Gastroesophageal sphincter (tissue), 4 donors: ENCODE data around the gene BPIFA2. TPM values are rescaled to one million over a fixed set of nuclear protein-coding genes. Genes with fewer than 3 reads are reported as not detected.

Experiments used
- ATAC-seq: fragments of 150-250 bp; one replicate; pipeline ENCODE4 v1.9.1; 2016; ENCODE audit warnings: mild to moderate bottlenecking, moderate library complexity
- H3K27ac ChIP-seq, 4 donors: fragments of 200-600 bp; sonication (generic) in 3 of 4; 1 replicate in 3 of 4; 2 replicates in 1 of 4; pipeline ENCODE4 v1.5.1; 2016 to 2019
- H3K27me3 ChIP-seq: fragments of 200-600 bp; sonication (generic); one replicate; pipeline ENCODE4 v1.5.1; 2019
- H3K36me3 ChIP-seq, 2 donors: fragments of 200-600 bp; sonication (generic); one replicate each; pipeline ENCODE4 v1.5.1; 2019; ENCODE audit warnings: control low read depth in 1 of 2
- H3K4me1 ChIP-seq, 3 donors: fragments of 200-600 bp; sonication (generic); 1 replicate in 2 of 3; 2 replicates in 1 of 3; pipeline ENCODE4 v1.5.1; 2016 to 2019; ENCODE audit warnings: control low read depth in 2 of 3
- H3K4me3 ChIP-seq, 2 donors: fragments of 200-600 bp; sonication (generic); one replicate each; pipeline ENCODE4 v1.5.1; 2019; ENCODE audit warnings: mild to moderate bottlenecking in 1 of 2, moderate library complexity in 1 of 2
- H3K9me3 ChIP-seq, 3 donors: fragments of 200-600 bp; sonication (generic); one replicate each; pipeline ENCODE4 v1.5.1; 2017 to 2019; ENCODE audit warnings: control low read depth in 2 of 3
- EP300 ChIP-seq: sonication (generic); formaldehyde crosslinking; IDR thresholded peaks from one replicate; pipeline ENCODE4 v1.6.1; 2017; ENCODE audit warnings: antibody characterized with exemption, mild to moderate bottlenecking
- POLR2A ChIP-seq, 2 donors: fragments of 450-650 bp; IDR thresholded peaks; one replicate each; pipeline ENCODE4 v1.6.1; 2017; ENCODE audit warnings: antibody characterized with exemption in 2 of 2, mild to moderate bottlenecking in 2 of 2, moderate library complexity in 1 of 2
- POLR2AphosphoS5 ChIP-seq: sonication (generic); formaldehyde crosslinking; IDR thresholded peaks from one replicate; pipeline ENCODE4 v1.6.1; 2017; ENCODE audit warnings: antibody characterized with exemption
- WGBS, 2 donors: methylation state at CpG; one replicate each; pipeline ENCODE4 v1.1.5; 2018; ENCODE audit warnings: low coverage in 1 of 2; 5-methylcytosine and 5-hydroxymethylcytosine counted together
- total RNA-seq, 4 donors: library from RNA; depleted of rRNA; stranded (reverse); fragments of >200 nt; gene quantifications; one replicate each; pipeline ENCODE4 v1.1.0, GENCODE V29; 2016
- TF ChIP-seq, protein P1 (sequence below), 4 experiments: fragments of 200-600 bp in 2 of 4; fragments of 450-650 bp in 2 of 4; sonication (generic) in 1 of 4; IDR thresholded peaks; one replicate each; pipeline ENCODE4 v1.5.1; 2017 to 2019; ENCODE audit warnings: antibody characterized with exemption in 4 of 4, mild to moderate bottlenecking in 2 of 4, moderate library complexity in 2 of 4

The BPIFA2 gene
- total RNA-seq, 4 donors from 2014 or later = 0.42 to 2.0 TPM; not detected in 2

DNA sequence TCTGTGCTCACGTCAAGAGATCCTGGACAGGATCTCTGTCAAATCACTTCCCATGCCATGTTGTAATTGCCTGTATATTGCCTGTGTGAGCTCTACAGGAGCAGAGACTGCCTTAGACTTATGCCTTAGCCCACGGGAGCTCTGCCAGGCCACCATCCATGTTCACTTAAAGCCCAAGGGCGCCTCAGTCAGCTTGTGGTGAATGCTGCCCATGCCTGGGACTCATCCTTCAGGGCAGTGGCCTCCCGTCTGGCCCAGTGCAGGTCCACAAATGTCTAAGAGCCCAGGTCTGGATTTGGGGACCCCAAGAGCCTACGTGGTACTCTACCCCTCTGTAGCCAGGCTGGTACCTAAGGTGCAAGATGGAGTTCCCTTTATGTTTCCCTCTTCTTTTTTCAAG is 22.4 kb upstream of the BPIFA2 start:
- H3K4me3 ChIP-seq = no peak overlapping the region
- TF ChIP-seq POLR2AphosphoS5 (no peak), EP300 (no peak), POLR2A (IDR thresholded peaks at IDR 0.05) (no peak)
- TF ChIP-seq, protein P1, sequence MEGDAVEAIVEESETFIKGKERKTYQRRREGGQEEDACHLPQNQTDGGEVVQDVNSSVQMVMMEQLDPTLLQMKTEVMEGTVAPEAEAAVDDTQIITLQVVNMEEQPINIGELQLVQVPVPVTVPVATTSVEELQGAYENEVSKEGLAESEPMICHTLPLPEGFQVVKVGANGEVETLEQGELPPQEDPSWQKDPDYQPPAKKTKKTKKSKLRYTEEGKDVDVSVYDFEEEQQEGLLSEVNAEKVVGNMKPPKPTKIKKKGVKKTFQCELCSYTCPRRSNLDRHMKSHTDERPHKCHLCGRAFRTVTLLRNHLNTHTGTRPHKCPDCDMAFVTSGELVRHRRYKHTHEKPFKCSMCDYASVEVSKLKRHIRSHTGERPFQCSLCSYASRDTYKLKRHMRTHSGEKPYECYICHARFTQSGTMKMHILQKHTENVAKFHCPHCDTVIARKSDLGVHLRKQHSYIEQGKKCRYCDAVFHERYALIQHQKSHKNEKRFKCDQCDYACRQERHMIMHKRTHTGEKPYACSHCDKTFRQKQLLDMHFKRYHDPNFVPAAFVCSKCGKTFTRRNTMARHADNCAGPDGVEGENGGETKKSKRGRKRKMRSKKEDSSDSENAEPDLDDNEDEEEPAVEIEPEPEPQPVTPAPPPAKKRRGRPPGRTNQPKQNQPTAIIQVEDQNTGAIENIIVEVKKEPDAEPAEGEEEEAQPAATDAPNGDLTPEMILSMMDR (IDR thresholded peaks at IDR 0.05) = no peak
- H3K36me3 ChIP-seq = no peaks in the 10 kb centered on the region
- ATAC-seq = no peak
- H3K9me3 ChIP-seq = peaks cover 0 to 6% (median 0%) of the 10 kb centered on the region in 3 donors
- 60 to 71% methylated on average over 1 of the region's 5 CpGs for WGBS, 2 donors
- no peak overlapping the region for H3K27ac ChIP-seq
- peaks cover 37% of the 10 kb centered on the region for H3K27me3 ChIP-seq
- H3K4me1 ChIP-seq = no peaks in the 10 kb centered on the region

DNA sequence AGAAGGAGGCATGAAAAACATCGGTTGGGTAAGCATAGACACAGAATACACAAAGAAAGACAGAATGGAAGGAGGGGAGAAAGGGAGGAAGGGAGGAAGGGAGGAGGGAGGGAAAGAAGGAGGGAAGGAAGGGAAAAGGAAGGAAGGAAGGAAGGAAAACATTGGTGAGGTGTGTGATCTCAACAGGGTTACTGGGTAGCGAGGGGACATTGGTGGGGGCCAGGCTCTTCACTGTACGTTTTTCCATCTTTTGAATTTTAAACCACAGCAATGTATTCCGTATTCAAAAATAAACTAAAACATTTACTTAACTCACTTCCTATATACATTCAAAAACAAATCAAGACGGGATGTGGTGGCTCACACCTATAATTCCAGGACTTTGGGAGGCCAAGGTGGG is 20.7 kb upstream of the BPIFA2 start:
- 79 to 85% methylated on average over 4 to 5 of the region's 5 CpGs for WGBS, 2 donors
- H3K9me3 ChIP-seq = peaks cover 0 to 6% (median 0%) of the 10 kb centered on the region in 3 donors
- H3K4me3 ChIP-seq = no peak overlapping the region
- H3K4me1 ChIP-seq = no peaks in the 10 kb centered on the region
- no peak for ATAC-seq
- H3K36me3 ChIP-seq = no peaks in the 10 kb centered on the region
- peaks cover 45% of the 10 kb centered on the region for H3K27me3 ChIP-seq
- no peak overlapping the region for H3K27ac ChIP-seq
- TF ChIP-seq, protein P1 (IDR thresholded peaks at IDR 0.05) = no peak
- no peak for TF ChIP-seq EP300
- no peak for TF ChIP-seq POLR2A (IDR thresholded peaks at IDR 0.05)
- TF ChIP-seq POLR2AphosphoS5 = no peak

DNA sequence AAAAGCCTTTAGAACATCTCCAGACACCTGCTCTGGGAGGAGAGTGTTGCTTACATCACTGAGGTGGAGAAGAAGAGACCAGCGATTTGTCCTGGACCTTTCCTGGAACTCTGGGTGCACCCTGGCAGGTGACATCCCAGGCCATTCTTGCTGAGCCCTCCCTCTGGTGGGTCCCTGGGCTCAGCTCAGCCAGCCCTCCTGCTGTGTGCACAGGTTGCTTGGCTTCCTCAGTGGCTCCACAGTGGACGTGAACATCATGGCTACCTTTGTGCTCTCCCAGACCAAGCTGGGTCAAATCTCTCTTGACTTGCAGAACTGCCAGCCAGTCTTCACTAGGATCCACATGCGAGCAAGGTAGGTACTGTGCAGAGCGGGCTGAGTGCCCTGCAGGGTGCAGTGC is 19.9 kb upstream of the BPIFA2 start:
- WGBS, 2 donors = 66 to 93% methylated on average over 4 of the region's 4 CpGs

DNA sequence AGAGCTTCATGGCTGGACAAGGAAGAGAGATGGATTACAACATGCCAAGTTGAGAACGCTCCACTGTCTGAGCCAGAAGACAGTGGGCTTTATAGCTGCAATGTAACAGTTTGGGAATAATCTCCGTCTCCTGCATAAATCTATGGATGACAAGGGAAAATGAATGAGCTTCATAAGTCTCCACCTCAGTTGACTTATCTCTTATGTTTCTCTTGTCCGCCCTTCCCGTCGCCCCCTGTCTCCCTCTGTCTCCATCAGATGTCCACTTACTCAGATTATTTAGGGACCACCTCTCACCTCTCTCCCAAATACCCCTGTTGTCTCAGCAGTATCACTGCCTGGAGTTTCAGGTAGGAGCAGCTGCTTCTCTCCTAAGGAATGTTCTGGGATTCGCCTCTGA is 13.7 kb upstream of the BPIFA2 start:
- ATAC-seq = no peak
- 71 to 72% methylated on average over 3 to 6 of the region's 6 CpGs for WGBS, 2 donors
- no peaks in the 10 kb centered on the region for H3K36me3 ChIP-seq
- no peak for TF ChIP-seq POLR2AphosphoS5
- H3K4me1 ChIP-seq = no peaks in the 10 kb centered on the region
- H3K27me3 ChIP-seq = peaks cover 56% of the 10 kb centered on the region
- no peaks in the 10 kb centered on the region for H3K9me3 ChIP-seq
- no peak overlapping the region for H3K27ac ChIP-seq
- H3K4me3 ChIP-seq = no peak overlapping the region

More for the DNA sequence above, 19.9 kb upstream of the BPIFA2 start:
- no peaks in the 10 kb centered on the region for H3K4me1 ChIP-seq
- no peak overlapping the region for H3K4me3 ChIP-seq
- H3K27me3 ChIP-seq = peaks cover 53% of the 10 kb centered on the region
- no peaks in the 10 kb centered on the region for H3K36me3 ChIP-seq
- no peak for TF ChIP-seq POLR2A (IDR thresholded peaks at IDR 0.05)
- no peak for TF ChIP-seq EP300
- TF ChIP-seq, protein P1 (IDR thresholded peaks at IDR 0.05) = no peak
- no peak for TF ChIP-seq POLR2AphosphoS5
- no peak overlapping the region for H3K27ac ChIP-seq
- peaks cover 0 to 2% (median 0%) of the 10 kb centered on the region in 3 donors for H3K9me3 ChIP-seq
- ATAC-seq = no peak

DNA sequence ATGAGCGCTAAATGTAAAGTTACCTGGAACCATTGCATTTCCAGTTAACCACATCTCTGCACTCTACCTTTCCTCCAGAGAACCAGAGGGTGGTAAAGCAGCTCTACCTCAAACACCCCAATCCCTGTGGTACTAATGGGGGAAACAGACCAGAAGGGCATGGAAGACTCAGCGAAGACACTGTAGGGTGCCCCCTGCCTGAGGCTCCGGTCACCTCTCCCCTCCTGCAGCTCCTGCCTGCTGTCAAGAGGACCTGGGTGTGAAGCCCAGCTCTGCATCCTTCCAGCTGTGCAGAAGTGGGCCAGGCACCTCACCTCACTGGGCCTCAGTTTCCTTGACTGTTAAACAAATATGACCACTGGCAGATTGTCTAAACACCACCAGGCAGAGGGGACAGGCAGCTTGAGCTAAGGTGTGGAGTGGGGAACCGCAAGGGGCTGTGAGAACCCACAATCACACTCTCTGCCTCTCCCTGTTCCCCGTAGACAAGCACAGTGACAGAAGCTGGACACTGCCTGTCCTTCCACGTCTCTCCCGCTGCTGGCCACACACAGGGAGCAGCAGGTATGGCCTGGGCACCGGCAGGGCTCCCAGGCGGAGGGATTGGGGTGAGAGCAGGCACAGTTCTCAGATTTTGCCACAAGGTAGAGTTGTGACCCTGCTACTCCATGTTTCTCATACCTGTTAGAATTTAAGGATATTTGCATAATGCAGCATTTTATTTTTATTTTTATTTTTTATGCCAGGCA is 9.1 kb upstream of the BPIFA2 start:
- peaks cover 24% of the 10 kb centered on the region for H3K27me3 ChIP-seq
- WGBS, 2 donors = 62 to 70% methylated on average over 7 to 9 of the region's 9 CpGs
- H3K4me1 ChIP-seq = no peaks in the 10 kb centered on the region
- no peak overlapping the region for H3K27ac ChIP-seq
- TF ChIP-seq POLR2AphosphoS5 = no peak
- no peak for TF ChIP-seq EP300
- no peak for TF ChIP-seq POLR2A (IDR thresholded peaks at IDR 0.05)
- TF ChIP-seq, protein P1 (IDR thresholded peaks at IDR 0.05) = no peak
- no peaks in the 10 kb centered on the region for H3K36me3 ChIP-seq
- no peak overlapping the region for H3K4me3 ChIP-seq
- H3K9me3 ChIP-seq = no peaks in the 10 kb centered on the region
- no peak for ATAC-seq
